ENCODE measurements around the gene MPP1.

MPP1 gene

GRCh38 chrX:154812341-154813101 lies 7.2 kb upstream of the MPP1 start:
- no peak for DNase-seq

GRCh38 chrX:154809939-154810665 lies 4.8 kb upstream of the MPP1 start:
- DNase-seq, result peak; percentile 4

- DNase-seq, result no peak
These were observed 1.7 kb upstream of the MPP1 start for GRCh38 chrX:154806837-154807501.

DNA sequence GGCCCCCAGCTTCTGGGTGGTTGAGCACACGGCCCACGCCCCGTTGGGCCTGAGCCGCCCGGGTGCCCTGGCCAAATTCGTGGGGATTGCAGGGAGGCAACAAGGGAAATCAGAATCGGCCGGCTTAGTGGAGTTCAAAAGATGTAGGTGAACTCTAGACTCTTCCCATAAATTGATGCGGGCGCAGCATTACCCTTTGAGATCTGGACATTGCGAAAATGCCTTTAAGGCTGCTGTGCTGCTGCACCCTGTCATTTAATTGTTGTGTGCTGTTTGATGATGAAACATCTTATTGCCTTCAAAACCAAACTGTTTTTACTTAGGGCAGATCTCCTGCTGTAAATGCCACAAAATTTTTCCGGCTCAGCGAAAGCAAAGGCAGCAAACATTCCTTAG lies 409 bp upstream of the MPP1 start:
- no peak for DNase-seq

GRCh38 chrX:154804261-154804956 lies 876 bp downstream of the MPP1 start:
- peak; percentile 29 for DNase-seq

- no peak for DNase-seq
These were observed 2.3 kb downstream of the MPP1 start for GRCh38 chrX:154802947-154803346.

DNA sequence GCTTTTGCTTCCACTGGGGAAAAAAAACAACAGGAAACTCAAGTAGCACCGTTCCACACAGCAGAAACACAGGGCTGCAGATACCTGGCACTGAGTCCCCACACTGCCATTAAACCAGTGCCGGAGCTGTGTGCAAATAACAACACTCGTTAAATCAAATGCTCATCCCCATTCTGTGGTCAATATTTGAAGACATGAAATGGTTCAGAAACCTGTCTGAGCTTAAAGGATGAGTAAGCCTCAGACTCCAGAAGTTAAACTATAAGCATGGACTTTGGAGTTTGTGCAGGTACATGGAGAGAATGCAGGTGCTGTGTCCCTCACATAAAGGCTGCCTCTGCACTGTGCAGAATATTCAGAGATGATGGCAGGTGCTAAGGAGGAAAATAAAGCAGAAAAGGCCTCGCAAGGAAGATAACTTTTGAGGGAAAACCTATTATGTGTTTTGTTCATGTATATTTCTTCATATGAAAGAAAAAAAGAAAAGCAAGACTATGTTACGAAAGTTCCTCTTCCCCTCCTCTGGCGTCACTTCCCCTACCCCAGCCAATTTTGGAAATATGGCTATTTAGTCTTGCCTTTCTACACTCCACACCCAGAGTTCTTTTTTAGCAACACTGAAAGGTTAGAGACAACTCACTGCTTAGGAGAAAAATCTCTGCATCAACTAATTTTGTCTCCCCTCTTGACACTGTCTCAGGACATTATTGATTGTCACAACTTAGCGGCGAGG lies 4.6 kb downstream of the MPP1 start:
- no peak for DNase-seq

- DNase-seq, result no peak
These were observed 5.5 kb downstream of the MPP1 start for GRCh38 chrX:154799556-154800348.

- peak; percentile 31 for DNase-seq
These were observed 8.3 kb downstream of the MPP1 start for GRCh38 chrX:154797006-154797405.

DNA sequence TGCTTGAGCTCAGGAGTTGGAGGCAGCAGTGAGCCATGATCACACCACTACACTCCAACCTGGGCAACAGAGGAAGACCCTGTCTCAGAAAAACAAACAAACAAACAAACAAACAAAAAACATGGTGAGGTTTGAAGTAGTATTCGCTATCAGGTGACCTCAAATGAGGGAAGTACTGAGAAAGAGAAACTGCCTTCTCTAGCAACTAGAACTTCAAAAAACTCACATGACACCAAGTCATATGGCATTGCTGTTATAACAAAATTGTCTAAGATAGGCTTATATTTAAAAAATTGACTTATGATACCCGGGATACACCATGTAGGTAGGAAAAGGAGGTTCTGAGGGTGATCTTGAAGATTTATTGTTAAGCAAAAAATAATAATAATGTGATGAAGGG lies 10.3 kb downstream of the MPP1 start:
- no peak for DNase-seq

DNA sequence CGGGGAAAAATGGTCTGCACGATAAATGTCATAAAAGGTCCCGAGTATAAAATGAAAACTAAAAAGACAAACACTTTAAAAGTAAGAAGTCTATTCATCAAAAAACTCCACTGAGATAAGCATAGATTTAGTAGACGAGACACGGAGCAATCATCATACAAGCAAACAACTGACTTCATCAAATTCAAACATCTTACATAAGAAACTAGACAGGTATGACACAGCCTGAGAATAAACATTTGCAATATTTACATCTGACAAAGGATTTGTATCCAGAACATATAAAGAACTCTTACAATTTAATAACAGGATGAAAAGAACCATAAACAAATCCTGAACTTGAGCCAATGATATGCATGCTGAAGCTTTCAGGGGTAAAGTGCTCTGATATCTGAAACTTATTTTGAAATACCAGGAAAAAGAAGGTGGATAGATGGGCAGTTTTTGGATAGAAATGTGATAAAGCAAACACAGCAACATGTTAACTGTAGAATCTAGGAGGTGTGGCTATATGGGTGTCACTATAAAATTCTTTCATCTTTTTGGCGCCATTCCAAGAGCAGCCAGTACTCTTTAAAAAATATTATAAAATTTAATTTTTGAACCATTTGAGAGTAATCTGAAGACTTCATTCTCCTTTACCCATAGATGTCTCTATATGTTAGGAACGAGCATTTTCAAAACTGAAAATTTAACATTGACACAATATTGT lies 12.0 kb downstream of the MPP1 start:
- no peak for DNase-seq

GRCh38 chrX:154791939-154792338 lies 13.3 kb downstream of the MPP1 start:
- no peak for DNase-seq

DNA sequence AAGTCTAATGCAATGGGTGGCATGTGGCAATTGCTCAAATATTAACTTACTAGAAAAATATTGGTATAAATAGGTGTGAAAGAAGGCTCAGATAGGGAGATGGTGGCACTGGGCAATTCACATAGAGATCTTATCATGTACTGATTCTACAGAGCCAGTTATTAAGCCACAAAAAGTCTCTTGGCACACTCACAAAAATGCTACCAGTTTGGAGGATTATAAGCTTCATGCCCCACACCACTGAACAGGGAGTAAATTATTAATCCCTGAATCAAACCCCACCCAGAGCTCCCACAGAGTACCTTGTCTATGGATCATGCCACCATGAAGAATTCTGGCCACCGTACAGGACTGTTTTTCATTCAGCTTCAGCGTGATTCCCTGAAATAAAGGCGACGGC lies 13.8 kb downstream of the MPP1 start:
- DNase-seq, result no peak

DNA sequence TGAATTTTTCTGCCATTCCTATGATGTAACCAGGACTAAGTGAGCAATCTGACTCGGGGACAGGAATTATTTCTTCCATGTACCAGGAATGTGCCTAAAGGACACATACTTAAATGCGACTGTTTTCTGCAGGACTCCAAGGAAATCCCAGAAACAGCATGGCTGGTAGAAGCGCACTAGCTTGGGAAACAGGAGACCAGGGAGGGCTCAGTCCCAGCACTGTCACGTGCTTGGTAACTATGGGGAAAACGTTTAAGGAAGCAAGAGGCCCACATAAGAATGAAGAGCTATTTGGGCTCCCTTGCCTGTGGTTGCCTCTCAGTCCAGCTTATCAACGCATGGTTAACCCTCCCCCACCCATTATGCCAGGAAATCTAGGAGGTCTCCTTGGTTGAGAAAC lies 19.6 kb downstream of the MPP1 start:
- no peak for DNase-seq

DNA sequence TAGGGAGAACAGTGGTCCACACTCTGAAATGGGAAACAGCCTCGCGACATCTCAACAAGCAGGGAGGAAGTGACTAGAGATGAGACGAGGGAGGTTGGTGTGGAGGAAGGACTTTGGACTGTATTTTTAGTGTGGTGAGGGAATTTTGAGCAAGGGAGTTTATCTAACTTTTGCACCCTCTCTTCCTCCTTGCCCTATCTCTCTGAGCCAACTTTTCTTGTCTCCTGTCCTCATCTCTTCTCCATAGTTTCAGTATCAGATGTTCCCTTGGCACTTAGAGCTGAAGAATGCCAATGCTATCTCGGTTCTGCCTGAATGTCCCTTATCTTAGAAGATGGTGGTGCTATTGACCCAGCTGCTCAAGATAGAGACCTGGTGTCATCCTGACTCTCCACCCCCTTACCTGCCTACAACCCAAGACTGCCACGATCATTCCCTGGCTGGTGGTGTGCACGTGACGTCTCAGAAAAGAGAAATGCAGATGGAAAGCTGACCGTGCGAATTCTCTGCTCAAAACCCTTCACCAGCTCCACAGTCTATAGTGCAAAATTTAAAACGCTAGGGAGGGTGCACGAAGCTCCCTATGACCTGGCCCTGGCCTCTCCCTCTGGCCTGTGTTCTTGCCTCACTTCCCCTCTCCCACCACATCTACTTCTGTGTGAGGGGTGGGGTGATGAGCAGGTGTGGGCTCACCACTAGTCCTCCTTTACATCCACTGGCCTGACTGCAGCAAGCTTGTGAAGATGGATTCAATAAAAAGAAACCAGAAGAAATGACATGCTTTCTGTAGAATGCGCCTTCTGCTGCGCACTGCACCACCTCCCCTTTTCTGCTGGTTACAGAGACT lies 20.9 kb downstream of the MPP1 start:
- no peak for DNase-seq

- no peak for DNase-seq
These were observed 24.3 kb downstream of the MPP1 start for GRCh38 chrX:154780968-154781367.

DNA sequence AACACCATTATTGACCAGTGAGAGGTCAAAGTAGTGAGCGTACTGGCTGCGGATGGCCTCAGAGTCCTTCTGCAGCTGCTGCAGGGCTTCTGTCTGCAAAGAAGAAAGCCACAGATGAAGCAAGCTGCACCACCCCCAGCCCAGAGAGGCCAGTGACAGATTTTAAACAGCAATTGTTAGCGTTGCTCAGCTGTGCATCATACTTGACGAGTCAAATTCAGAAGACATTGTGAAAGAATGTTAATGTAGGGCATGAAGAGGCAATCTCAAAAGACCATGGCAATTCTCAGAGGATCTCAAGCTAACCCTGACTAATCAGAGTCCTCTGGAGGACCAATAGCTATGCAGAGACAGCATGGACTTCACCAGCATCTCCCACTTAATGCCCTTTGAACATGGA lies 26.0 kb downstream of the MPP1 start:
- DNase-seq, result peak; percentile 51

- DNase-seq, result no peak
These were observed 28.5 kb downstream of the MPP1 start for GRCh38 chrX:154776753-154777152.

GRCh38 chrX:154775419-154776349 lies 29.6 kb downstream of the MPP1 start:
- peak; percentile 26 for DNase-seq

All from EL (cell line).